Smooth muscle cell (in vitro differentiated cells): Measurements from ENCODE around the gene PODN. TPM values are rescaled to one million over a fixed set of nuclear protein-coding genes. Genes with fewer than 3 reads are reported as not detected.

ENCODE experiments used
- DNase-seq: peaks from one replicate; lab custom pipeline; 2025; ENCODE audit not compliant: unreplicated experiment; lab: John Stamatoyannopoulos, UW
- H2AFZ ChIP-seq: fragments of 200-600 bp; sonication (generic); 2 replicates; pipeline ENCODE4 v1.6.0; 2016; ENCODE audit warnings: antibody characterized with exemption, low read depth, mild to moderate bottlenecking
- H3F3A ChIP-seq: fragments of 200-600 bp; sonication (generic); 2 replicates; pipeline ENCODE4 v1.6.0; 2017; ENCODE audit warnings: antibody characterized with exemption, low read depth
- H3K27ac ChIP-seq: fragments of 200-600 bp; sonication (generic); 2 replicates; pipeline ENCODE4 v1.5.1; 2016; ENCODE audit warnings: low read depth, mild to moderate bottlenecking
- H3K27me3 ChIP-seq: fragments of 200-600 bp; sonication (generic); 2 replicates; pipeline ENCODE4 v1.6.1; 2016; ENCODE audit warnings: low read depth, mild to moderate bottlenecking
- H3K36me3 ChIP-seq: fragments of 200-600 bp; sonication (generic); 2 replicates; pipeline ENCODE4 v1.5.1; 2016; ENCODE audit warnings: low read depth
- H3K4me1 ChIP-seq: fragments of 200-600 bp; sonication (generic); 2 replicates; pipeline ENCODE4 v1.5.1; 2016; ENCODE audit warnings: low read depth
- H3K4me2 ChIP-seq: fragments of 200-600 bp; sonication (generic); 2 replicates; pipeline ENCODE4 v1.6.0; 2016; ENCODE audit warnings: mild to moderate bottlenecking
- H3K4me3 ChIP-seq: fragments of 200-600 bp; sonication (generic); 2 replicates; pipeline ENCODE4 v1.5.1; 2016; ENCODE audit warnings: mild to moderate bottlenecking
- H3K79me2 ChIP-seq: fragments of 200-600 bp; sonication (generic); 2 replicates; pipeline ENCODE4 v1.6.0; 2016; ENCODE audit warnings: low read depth, mild to moderate bottlenecking
- H3K9ac ChIP-seq: fragments of 200-600 bp; sonication (generic); 2 replicates; pipeline ENCODE4 v1.6.0; 2016; ENCODE audit warnings: low read depth
- H3K9me3 ChIP-seq: fragments of 200-600 bp; sonication (generic); replicated peaks from 2 replicates; pipeline ENCODE4 v1.5.1; 2016; ENCODE audit warnings: low read depth
- H4K20me1 ChIP-seq: fragments of 200-600 bp; sonication (generic); 2 replicates; pipeline ENCODE4 v1.6.0; 2016; ENCODE audit warnings: low read depth
- CTCF ChIP-seq: fragments of 200-600 bp; sonication (generic); IDR thresholded peaks from 2 replicates; pipeline ENCODE4 v1.5.1; 2017; ENCODE audit warnings: borderline replicate concordance, mild to moderate bottlenecking, antibody characterized with exemption; ENCODE audit not compliant: insufficient read depth, poor library complexity, severe bottlenecking
- WGBS: methylation state at CpG from one replicate; pipeline ENCODE4 v1.1.7; 2016; ENCODE audit warnings: low lambda C conversion rate; 5-methylcytosine and 5-hydroxymethylcytosine counted together
- polyA plus RNA-seq: library from polyadenylated mRNA; unstranded; fragments of >200 nt; fragmentation: Nextera tagmentation; extraction: Ambion mirVana; gene quantifications from 2 replicates; pipeline ENCODE4 v1.2.1, GENCODE V29; 2016
- total RNA-seq: library from RNA; depleted of rRNA; stranded (reverse); fragments of >200 nt; gene quantifications from 2 replicates; pipeline ENCODE4 v1.2.3, GENCODE V29; 2014

The PODN gene
- total and polyA plus RNA-seq, 2 experiments from 2014 or later, result 0.27 to 0.45 TPM

GRCh38 chr1:53093451-53093754 lies 31.4 kb downstream of the PODN start:
- H3K27ac ChIP-seq, result no peak overlapping the region
- H3F3A ChIP-seq, result no peaks in the 10 kb centered on the region
- H4K20me1 ChIP-seq, result no peaks in the 10 kb centered on the region
- WGBS, result 93% methylated on average over 8 of the region's 8 CpGs
- H3K9ac ChIP-seq, result no peak overlapping the region
- TF ChIP-seq CTCF, result no peak
- no peak overlapping the region for H3K4me2 ChIP-seq
- H3K79me2 ChIP-seq, result no peaks in the 10 kb centered on the region
- no peaks in the 10 kb centered on the region for H3K36me3 ChIP-seq
- no peak for DNase-seq
- H3K9me3 ChIP-seq, result no peaks in the 10 kb centered on the region
- H3K27me3 ChIP-seq, result no peaks in the 10 kb centered on the region
- no peak overlapping the region for H2AFZ ChIP-seq
- no peaks in the 10 kb centered on the region for H3K4me1 ChIP-seq
- H3K4me3 ChIP-seq, result no peak overlapping the region

GRCh38 chr1:53093778-53094532 lies 31.9 kb downstream of the PODN start:
- no peak for TF ChIP-seq CTCF

GRCh38 chr1:53094533-53094919 lies 32.5 kb downstream of the PODN start:
- Histone ChIP-seq H3K79me2 (no peaks in the 10 kb centered on the region), H3K36me3 (no peaks in the 10 kb centered on the region), H3K9me3 (no peaks in the 10 kb centered on the region), H3K4me1 (no peaks in the 10 kb centered on the region), H3K4me3 (no peak overlapping the region), H3K9ac (no peak overlapping the region), H3F3A (no peaks in the 10 kb centered on the region), H2AFZ (no peak overlapping the region), H3K4me2 (no peak overlapping the region), H4K20me1 (no peaks in the 10 kb centered on the region), H3K27ac (no peak overlapping the region), H3K27me3 (no peaks in the 10 kb centered on the region)
- no peak for DNase-seq
- TF ChIP-seq CTCF, result no peak
- 87% methylated on average over 13 of the region's 13 CpGs for WGBS

More at GRCh38 chr1:53093778-53094532, 31.9 kb downstream of the PODN start:
- H3K9ac ChIP-seq, result no peak overlapping the region
- H2AFZ ChIP-seq, result no peak overlapping the region
- no peak for DNase-seq
- H3K9me3 ChIP-seq, result no peaks in the 10 kb centered on the region
- no peak overlapping the region for H3K27ac ChIP-seq
- H4K20me1 ChIP-seq, result no peaks in the 10 kb centered on the region
- H3K4me3 ChIP-seq, result no peak overlapping the region
- no peak overlapping the region for H3K4me2 ChIP-seq
- H3K36me3 ChIP-seq, result no peaks in the 10 kb centered on the region
- no peaks in the 10 kb centered on the region for H3F3A ChIP-seq
- H3K79me2 ChIP-seq, result no peaks in the 10 kb centered on the region
- H3K27me3 ChIP-seq, result no peaks in the 10 kb centered on the region
- no peaks in the 10 kb centered on the region for H3K4me1 ChIP-seq
- WGBS, result 93% methylated on average over 20 of the region's 20 CpGs

DNA sequence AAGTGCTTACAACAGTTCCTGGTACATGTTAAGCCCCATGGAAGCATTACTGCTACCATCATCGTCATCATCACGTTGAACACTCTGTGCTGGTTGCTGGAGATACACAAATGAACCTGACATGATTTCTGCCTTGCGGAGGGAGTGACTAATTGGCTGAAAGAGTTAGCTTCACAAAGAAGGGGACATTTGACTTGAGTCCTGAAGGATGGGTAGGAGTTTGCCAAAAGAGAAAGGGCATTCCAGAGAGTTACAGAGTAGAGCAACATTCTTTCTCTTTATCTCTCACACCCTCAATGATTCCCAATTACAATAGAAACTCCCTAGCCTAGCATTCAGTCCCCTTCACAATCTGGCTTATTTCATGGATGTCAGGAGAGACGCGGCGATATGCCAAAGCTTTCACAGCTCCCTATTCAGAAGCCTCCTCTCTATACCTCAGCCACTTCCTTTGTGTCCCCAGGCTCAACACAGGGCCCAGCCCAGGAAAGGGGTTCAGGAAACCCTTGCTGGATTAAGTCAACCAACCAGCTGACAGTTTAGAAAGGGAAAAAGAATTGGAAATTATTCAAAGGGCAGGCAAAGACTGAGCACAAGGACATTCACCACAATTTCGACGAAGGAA lies 42.4 kb downstream of the PODN start:
- Histone ChIP-seq H2AFZ (no peak overlapping the region), H3K4me3 (no peak overlapping the region), H4K20me1 (no peaks in the 10 kb centered on the region), H3K79me2 (no peaks in the 10 kb centered on the region), H3K36me3 (no peaks in the 10 kb centered on the region), H3K4me2 (no peak overlapping the region), H3K9me3 (no peaks in the 10 kb centered on the region), H3K4me1 (peaks cover 14% of the 10 kb centered on the region), H3F3A (no peaks in the 10 kb centered on the region), H3K27ac (no peak overlapping the region), H3K9ac (no peak overlapping the region), H3K27me3 (peaks cover 11% of the 10 kb centered on the region)
- 91% methylated on average over 8 of the region's 8 CpGs for WGBS
- DNase-seq, result no peak
- no peak for TF ChIP-seq CTCF
